NT2/D1 (cell line): ENCODE results near the gene UBAP1L.
"Not testable (repeated sequence)": the region's sequence is repeated elsewhere in the genome, so short reads cannot be mapped to it uniquely, and the experiment has no call there.

Source experiments
- DNase-seq: peaks from one replicate; pipeline ENCODE4 v3.0.0-alpha.2; 2011; ENCODE audit warnings: low read depth, low spot score
- H3K27me3 ChIP-seq: 2 replicates; pipeline ENCODE4 v1.6.0; 2011; ENCODE audit warnings: mild to moderate bottlenecking; ENCODE audit not compliant: insufficient read length, insufficient read depth
- H3K36me3 ChIP-seq: 2 replicates; pipeline ENCODE4 v1.6.1; 2011; ENCODE audit warnings: mild to moderate bottlenecking, low read length, mixed read lengths; ENCODE audit not compliant: insufficient read depth, insufficient read length
- H3K4me1 ChIP-seq: 2 replicates; pipeline ENCODE4 v1.5.1; 2011; ENCODE audit not compliant: insufficient read depth, insufficient read length
- H3K4me3 ChIP-seq: 2 replicates; pipeline ENCODE4 v1.5.1; 2011; ENCODE audit warnings: low read depth; ENCODE audit not compliant: insufficient read length
- H3K9ac ChIP-seq: 2 replicates; pipeline ENCODE4 v1.6.0; 2011; ENCODE audit warnings: low read depth; ENCODE audit not compliant: insufficient read length
- H3K9me3 ChIP-seq: 2 replicates; pipeline ENCODE4 v1.5.1; 2011; ENCODE audit warnings: mild to moderate bottlenecking, low read length; ENCODE audit not compliant: insufficient read depth
- SUZ12 ChIP-seq: IDR thresholded peaks from 2 replicates; pipeline ENCODE4 v1.6.1; 2011; ENCODE audit not compliant: insufficient read length, insufficient read depth; ENCODE audit errors: extremely low read depth
- YY1 ChIP-seq: IDR thresholded peaks from 2 replicates; pipeline ENCODE4 v1.6.1; 2011; ENCODE audit not compliant: insufficient read length, insufficient read depth
- ZNF274 ChIP-seq: IDR thresholded peaks from 2 replicates; pipeline ENCODE4 v1.6.1; 2011; ENCODE audit warnings: mild to moderate bottlenecking, low read depth, low read length

Gene UBAP1L

GRCh38 chr15:65052956-65053355 lies 62.0 kb downstream of the UBAP1L start:
- TF ChIP-seq ZNF274 (no peak), YY1 (no peak), SUZ12 (no peak)
- Histone ChIP-seq H3K27me3 (no peaks in the 10 kb centered on the region), H3K36me3 (peaks cover 73% of the 10 kb centered on the region), H3K9ac (no peak overlapping the region), H3K4me1 (no peaks in the 10 kb centered on the region), H3K9me3 (no peaks in the 10 kb centered on the region), H3K4me3 (no peak overlapping the region)
- no peak for DNase-seq

GRCh38 chr15:65051266-65051665 lies 63.7 kb downstream of the UBAP1L start:
- Histone ChIP-seq H3K4me1 (no peaks in the 10 kb centered on the region), H3K9ac (no peak overlapping the region), H3K27me3 (no peaks in the 10 kb centered on the region), H3K4me3 (no peak overlapping the region), H3K36me3 (peaks cover 56% of the 10 kb centered on the region), H3K9me3 (no peaks in the 10 kb centered on the region)
- DNase-seq: no peak
- no peak for TF ChIP-seq SUZ12
- no peak for TF ChIP-seq YY1
- no peak for TF ChIP-seq ZNF274

GRCh38 chr15:65050270-65050669 lies 64.7 kb downstream of the UBAP1L start:
- no peak overlapping the region for H3K4me3 ChIP-seq
- H3K27me3 ChIP-seq: no peaks in the 10 kb centered on the region
- H3K4me1 ChIP-seq: no peaks in the 10 kb centered on the region
- peaks cover 46% of the 10 kb centered on the region for H3K36me3 ChIP-seq
- H3K9ac ChIP-seq: no peak overlapping the region
- no peaks in the 10 kb centered on the region for H3K9me3 ChIP-seq
- DNase-seq: no peak
- TF ChIP-seq ZNF274: no peak
- no peak for TF ChIP-seq YY1
- no peak for TF ChIP-seq SUZ12

- no peaks in the 10 kb centered on the region for H3K9me3 ChIP-seq
- TF ChIP-seq YY1: no peak
- no peak for TF ChIP-seq ZNF274
- no peak for TF ChIP-seq SUZ12
- H3K9ac ChIP-seq: no peak overlapping the region
- no peak for DNase-seq
- no peaks in the 10 kb centered on the region for H3K27me3 ChIP-seq
- H3K4me3 ChIP-seq: no peak overlapping the region
- H3K4me1 ChIP-seq: no peaks in the 10 kb centered on the region
- peaks cover 38% of the 10 kb centered on the region for H3K36me3 ChIP-seq
Measured at GRCh38 chr15:65049418-65049840, 65.6 kb downstream of the UBAP1L start.

- no peaks in the 10 kb centered on the region for H3K4me1 ChIP-seq
- no peak for DNase-seq
- H3K9me3 ChIP-seq: no peaks in the 10 kb centered on the region
- no peak overlapping the region for H3K4me3 ChIP-seq
- H3K36me3 ChIP-seq: peaks cover 26% of the 10 kb centered on the region
- no peaks in the 10 kb centered on the region for H3K27me3 ChIP-seq
- H3K9ac ChIP-seq: no peak overlapping the region
- no peak for TF ChIP-seq SUZ12
- no peak for TF ChIP-seq ZNF274
- no peak for TF ChIP-seq YY1
Measured at GRCh38 chr15:65048241-65048640, 66.8 kb downstream of the UBAP1L start.

- no peak for TF ChIP-seq ZNF274
- Histone ChIP-seq H3K36me3 (peaks cover 7% of the 10 kb centered on the region), H3K9ac (no peak within 1 kb of the TSS), H3K9me3 (no peaks in the 10 kb centered on the region), H3K27me3 (no peaks in the 10 kb centered on the region), H3K4me1 (no peaks in the 10 kb centered on the region), H3K4me3 (no peak within 1 kb of the TSS)
- DNase-seq: no peak
Measured at GRCh38 chr15:65044724-65045481, 70.1 kb downstream of the UBAP1L start, which contains the start of gene SLC51B. SLC51B (plus strand) TSS chr15:65045387; CDS start chr15:65050005, 4,618 bp downstream.

- H3K9ac ChIP-seq, H3K4me1 ChIP-seq, H3K4me3 ChIP-seq, H3K36me3 ChIP-seq, H3K27me3 ChIP-seq, DNase-seq, H3K9me3 ChIP-seq: not testable (repeated sequence)
Measured at GRCh38 chr15:65044218-65044617, 70.8 kb downstream of the UBAP1L start.
